Measurements from ENCODE around the gene RGS9BP.
"Not testable (repeated sequence)": the region's sequence is repeated elsewhere in the genome, so short reads cannot be mapped to it uniquely, and the experiment has no call there.

The RGS9BP gene

GRCh38 chr19:32702010-32702409 lies 26.4 kb downstream of the RGS9BP start:
- TF ChIP-seq CTCF (IDR thresholded peaks at IDR 0.05; ENCODE audit: insufficient read depth, low read length, missing control alignments), result no peak
- H3K4me3 ChIP-seq (ENCODE audit: low read depth, low read length), result no peak overlapping the region
- no peak for DNase-seq (ENCODE audit: low read depth, low spot score)
- ChIA-PET CTCF (no interaction called here), POLR2A (no interaction called here)

GRCh38 chr19:32704006-32704405 lies 28.4 kb downstream of the RGS9BP start:
- H3K4me3 ChIP-seq (ENCODE audit: low read depth, low read length); DNase-seq (ENCODE audit: low read depth, low spot score); CTCF ChIA-PET; POLR2A ChIA-PET: not testable (repeated sequence)

DNA sequence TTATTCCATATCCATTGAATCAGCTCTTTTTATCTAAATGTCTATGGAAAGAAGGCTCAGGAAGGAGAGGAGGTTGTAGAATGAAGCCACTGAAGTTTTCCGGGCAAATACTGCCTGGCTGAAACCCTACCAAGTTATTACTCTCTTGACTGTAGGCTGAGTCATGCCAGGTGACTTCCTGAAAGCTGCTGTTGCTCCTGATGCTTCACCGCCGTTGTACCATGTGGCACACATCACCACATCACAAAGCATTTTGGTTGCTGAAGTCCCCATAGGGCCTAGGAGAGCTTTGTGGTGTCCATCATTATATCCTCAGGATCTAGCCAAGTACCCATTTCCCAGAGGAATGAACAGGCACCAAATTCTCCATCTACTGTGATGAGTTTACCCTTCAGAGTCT lies 32.8 kb downstream of the RGS9BP start:
- TF ChIP-seq CTCF (IDR thresholded peaks at IDR 0.05; ENCODE audit: insufficient read depth, low read length, missing control alignments), result no peak
- no peak for DNase-seq (ENCODE audit: low read depth, low spot score)
- H3K4me3 ChIP-seq (ENCODE audit: low read depth, low read length), result no peak overlapping the region
- CTCF ChIA-PET, result no interaction called here
- POLR2A ChIA-PET, result no interaction called here

DNA sequence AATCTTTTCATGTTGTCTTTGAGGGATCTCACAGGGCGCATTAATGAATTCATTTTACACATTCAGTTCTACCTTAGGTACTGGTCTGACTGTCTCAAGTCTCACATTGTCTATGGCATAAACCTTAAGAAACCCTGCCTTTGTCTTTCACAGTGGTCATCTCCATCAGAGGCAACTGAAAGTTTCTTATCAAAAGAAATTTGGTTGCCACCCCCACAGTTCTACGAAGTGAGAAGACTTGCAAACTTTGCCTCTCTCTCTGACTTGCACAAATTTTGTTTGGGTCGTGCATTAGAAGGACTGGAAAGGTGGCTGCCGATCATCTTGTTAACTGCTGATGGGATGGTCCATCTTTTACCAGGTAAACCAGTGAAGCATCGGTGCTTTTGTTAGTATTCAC lies 33.4 kb downstream of the RGS9BP start:
- no peak for DNase-seq (ENCODE audit: low read depth, low spot score)
- H3K4me3 ChIP-seq (ENCODE audit: low read depth, low read length), result no peak overlapping the region
- TF ChIP-seq CTCF (IDR thresholded peaks at IDR 0.05; ENCODE audit: insufficient read depth, low read length, missing control alignments), result no peak
- POLR2A ChIA-PET, result no interaction called here
- CTCF ChIA-PET, result no interaction called here

DNA sequence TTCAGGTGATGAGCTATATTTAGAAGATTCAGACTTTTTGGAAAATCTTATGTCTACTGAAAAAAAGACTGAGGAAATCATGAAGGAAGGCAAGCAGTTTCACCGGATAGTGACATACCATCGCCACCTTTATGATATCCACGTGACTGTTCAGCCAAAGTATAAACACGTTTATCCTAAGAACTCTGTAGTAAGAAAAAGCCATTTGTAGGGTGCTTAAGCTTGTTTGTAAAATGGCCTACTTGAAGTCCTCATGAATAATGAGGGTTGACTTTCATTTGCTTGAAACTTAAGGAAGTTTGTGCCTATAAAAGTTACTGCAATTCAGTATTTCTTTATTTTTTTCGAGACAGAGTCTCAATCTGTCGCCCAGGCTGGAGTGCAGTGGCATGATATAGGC lies 36.1 kb downstream of the RGS9BP start:
- CTCF ChIA-PET, result no interaction called here
- POLR2A ChIA-PET, result no interaction called here

DNA sequence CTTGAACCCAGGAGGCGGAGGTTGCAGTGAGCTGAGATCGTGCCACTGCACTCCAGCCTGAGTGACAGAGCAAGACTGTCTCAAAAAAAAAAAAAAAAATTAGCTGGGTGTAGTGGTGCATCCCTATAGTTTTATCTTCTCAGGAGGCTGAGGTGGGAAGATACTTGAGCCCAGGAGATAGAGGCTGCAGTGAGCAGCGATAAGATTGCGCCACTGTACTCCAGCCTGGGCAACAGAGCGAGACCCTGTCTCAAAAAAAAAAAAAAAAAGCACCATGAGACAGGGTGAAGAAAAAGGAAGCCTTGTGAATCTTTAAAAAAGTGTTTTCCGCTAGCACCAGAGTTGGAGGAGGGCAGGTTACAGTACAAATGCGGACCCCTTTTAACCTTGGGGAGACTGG lies 40.6 kb downstream of the RGS9BP start:
- CTCF ChIA-PET; H3K4me3 ChIP-seq (ENCODE audit: low read depth, low read length); POLR2A ChIA-PET; DNase-seq (ENCODE audit: low read depth, low spot score): not testable (repeated sequence)

More for the DNA sequence above, 36.1 kb downstream of the RGS9BP start:
- TF ChIP-seq CTCF (IDR thresholded peaks at IDR 0.05; ENCODE audit: insufficient read depth, low read length, missing control alignments), result no peak
- H3K4me3 ChIP-seq (ENCODE audit: low read depth, low read length), result no peak overlapping the region
- no peak for DNase-seq (ENCODE audit: low read depth, low spot score)

DNA sequence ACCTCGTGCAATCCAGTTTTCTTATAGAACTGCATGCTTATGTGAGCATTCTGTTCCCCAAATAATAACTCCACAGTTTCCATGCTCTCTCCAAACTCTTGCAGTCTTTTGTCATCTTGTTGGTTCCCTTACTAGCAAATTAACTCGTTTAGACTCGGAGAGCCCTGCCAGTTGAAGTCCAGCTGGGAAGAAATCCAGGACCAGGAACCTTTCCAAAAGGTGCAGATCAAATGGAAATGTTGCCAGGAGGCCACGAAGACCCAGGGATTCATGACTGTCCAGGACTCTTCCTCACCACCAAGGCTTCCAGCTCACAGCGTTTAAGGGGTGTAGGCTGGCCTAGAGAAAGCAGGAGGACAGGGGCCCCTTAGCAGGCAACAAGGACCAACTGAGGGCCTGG lies 41.8 kb downstream of the RGS9BP start:
- TF ChIP-seq CTCF (IDR thresholded peaks at IDR 0.05; ENCODE audit: insufficient read depth, low read length, missing control alignments), result no peak
- ChIA-PET POLR2A (no interaction called here), CTCF (no interaction called here)
- DNase-seq (ENCODE audit: low read depth, low spot score), result no peak
- no peak overlapping the region for H3K4me3 ChIP-seq (ENCODE audit: low read depth, low read length)

DNA sequence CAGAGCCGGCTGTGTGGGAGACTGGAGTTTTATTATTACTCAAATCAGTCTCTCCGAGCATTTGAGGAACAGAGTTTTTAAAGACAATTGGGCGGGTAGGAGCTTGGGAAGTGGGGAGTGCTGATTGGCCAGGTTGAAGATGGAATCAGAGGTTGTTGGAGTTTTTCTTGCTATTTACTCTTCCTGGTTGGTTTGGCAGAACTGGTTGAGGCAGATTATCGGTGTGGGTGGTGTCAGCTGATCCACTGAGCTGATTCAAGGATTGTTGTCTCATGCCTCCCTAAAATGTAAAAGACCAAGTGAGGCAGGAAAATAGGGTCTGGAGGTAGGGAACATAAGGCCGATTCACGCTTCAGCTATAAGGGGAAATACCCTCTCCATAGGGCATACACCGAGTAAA lies 42.6 kb downstream of the RGS9BP start:
- CTCF ChIA-PET, result no interaction called here
- no peak overlapping the region for H3K4me3 ChIP-seq (ENCODE audit: low read depth, low read length)
- POLR2A ChIA-PET, result no interaction called here

More for the DNA sequence above, 42.6 kb downstream of the RGS9BP start:
- TF ChIP-seq CTCF (IDR thresholded peaks at IDR 0.05; ENCODE audit: insufficient read depth, low read length, missing control alignments), result no peak
- no peak for DNase-seq (ENCODE audit: low read depth, low spot score)
